Activated CD8-positive, alpha-beta memory T cell treated with anti-CD3 and anti-CD28 coated beads, Interleukin-2, amount 50 U/mL, for 4 hours (primary cell): ENCODE measurements around the gene MAP3K21.

Experiments used
- DNase-seq: peaks from one replicate; pipeline ENCODE4 v3.0.0-alpha.2; 2020

The MAP3K21 gene

GRCh38 chr1:233360525-233361102, 33.1 kb downstream of the MAP3K21 start:
- DNase-seq = no peak

DNA sequence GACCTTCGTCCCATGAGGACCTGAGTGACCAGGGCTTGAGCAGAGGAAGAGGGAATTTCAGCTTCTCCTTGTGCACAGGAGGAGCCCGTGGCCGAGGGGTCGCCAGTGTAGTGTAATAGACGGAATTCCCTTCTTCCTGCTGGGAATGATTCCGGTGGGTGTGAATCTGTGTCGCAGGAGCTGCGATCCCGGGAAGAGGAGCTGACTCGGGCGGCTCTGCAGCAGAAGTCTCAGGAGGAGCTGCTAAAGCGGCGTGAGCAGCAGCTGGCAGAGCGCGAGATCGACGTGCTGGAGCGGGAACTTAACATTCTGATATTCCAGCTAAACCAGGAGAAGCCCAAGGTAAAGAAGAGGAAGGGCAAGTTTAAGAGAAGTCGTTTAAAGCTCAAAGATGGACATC, 34.4 kb downstream of the MAP3K21 start:
- DNase-seq = no peak

GRCh38 chr1:233362743-233363142, 35.2 kb downstream of the MAP3K21 start:
- no peak for DNase-seq

GRCh38 chr1:233364026-233364425, 36.5 kb downstream of the MAP3K21 start:
- DNase-seq = no peak

GRCh38 chr1:233364695-233365539, 37.4 kb downstream of the MAP3K21 start:
- DNase-seq = no peak

GRCh38 chr1:233366575-233366974, 39.1 kb downstream of the MAP3K21 start:
- DNase-seq = no peak

DNA sequence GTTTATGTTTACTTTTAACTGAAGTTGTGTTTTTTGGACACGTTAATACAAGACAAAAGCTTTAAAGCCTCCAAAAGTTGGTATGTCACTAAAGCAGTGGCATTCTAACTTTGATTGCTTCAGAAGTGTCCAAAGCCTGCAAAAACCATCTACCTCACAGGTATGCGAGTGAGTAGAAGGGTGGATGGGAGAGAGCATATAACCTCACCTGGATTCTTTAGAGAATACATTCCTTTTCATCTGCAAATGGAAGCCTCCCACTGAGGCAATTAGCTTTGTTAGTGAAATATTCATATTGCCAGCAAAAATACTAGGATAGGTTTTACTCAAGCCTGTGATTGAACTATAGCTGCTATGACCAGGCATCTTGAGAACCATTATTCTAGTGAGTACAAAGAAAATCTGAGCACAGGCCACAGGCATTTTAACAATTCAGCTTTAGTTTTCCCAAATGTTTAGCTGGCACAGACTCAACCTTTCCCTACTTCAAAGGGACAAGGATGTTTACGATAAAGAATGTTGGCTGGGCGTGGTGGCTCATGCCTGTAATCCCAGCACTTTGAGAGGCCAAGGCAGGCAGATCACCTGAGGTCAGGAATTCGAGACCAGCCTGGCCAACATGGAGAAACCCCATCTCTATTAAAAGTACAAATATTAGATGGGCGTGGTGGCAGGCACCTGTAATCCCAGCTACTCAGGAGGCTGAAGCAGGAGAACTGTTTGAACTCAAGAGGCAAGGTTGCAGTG, 39.7 kb downstream of the MAP3K21 start:
- DNase-seq = no peak

GRCh38 chr1:233368106-233368788, 40.7 kb downstream of the MAP3K21 start:
- no peak for DNase-seq

DNA sequence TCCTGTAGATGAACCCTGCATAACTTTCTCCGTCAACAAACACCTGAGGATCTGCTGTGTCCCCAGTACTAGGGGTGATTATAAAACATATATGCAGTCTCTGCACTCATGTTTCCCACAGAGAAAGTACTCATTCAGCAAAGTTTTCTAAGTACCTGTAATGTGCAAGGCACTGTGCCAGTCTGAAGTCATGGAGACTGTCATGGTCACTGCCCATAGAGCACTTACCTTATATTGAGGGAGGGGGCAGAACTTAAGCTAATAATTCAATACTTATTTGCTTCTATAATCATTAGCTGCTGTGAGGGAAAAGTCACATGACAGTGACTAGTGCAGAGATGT, 41.2 kb downstream of the MAP3K21 start:
- DNase-seq = no peak

DNA sequence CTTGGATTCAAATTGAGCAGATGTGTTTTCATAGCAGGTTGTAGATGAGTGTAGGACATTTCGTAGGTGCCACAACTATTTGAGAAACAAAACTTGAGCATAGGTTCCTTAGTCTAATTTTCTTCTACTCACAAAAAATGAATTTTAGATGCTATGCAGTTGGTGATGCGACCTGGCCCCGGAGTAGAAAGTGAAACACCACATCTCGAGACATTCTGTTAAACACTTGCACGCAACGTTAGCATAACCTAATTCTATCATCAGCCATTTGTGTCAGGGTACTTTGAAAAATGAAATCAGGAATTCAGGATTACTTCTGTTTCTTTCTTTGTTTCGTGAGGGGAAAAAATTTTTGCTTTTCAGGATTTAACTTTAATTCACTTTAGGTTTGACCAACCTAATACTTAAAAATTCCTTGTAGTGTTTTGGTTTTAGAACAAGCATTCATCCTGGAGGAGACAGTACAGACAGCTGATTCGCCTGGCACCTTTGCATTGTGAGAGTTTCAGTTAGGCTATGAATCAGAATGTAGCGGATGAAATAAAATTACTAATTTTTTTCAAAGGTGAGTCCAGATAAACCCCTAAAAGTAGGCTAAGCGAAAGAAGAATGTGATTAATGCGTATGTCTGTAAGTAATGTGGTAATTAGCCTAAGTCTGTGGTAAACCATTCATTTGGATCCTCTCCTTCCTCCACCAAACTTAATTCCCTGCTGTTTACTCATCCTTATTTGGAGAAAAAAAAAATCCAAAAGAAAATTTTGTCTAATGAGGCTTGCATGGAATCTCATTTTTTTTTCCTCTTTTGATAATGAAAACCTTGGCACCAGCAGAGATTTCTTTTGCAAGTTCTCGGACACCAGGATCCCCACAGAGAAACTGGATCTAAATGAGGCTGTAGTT, 44.9 kb downstream of the MAP3K21 start:
- no peak for DNase-seq

DNA sequence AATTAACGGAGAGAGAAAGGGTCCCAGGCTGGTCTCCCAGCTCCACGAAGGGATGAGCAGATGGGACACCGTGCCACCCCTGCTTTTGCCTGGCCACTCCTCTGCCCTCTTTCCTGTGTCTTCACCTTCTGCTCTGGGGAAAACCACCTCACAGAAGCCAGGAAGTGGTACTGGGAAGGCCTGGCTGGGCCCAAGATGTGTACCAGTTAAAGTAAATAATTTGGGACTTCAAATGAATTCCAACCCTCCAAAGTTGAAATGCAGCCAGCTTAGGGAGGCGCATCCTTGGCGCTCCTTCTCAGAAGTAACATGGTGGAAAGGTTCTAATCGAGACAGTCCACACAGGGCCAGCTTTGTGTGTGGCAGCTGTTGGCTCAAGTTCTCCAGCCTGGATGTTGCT, 45.7 kb downstream of the MAP3K21 start:
- DNase-seq = no peak

- no peak for DNase-seq
These were observed 48.1 kb downstream of the MAP3K21 start for GRCh38 chr1:233375653-233376052.

- no peak for DNase-seq
These were observed 49.0 kb downstream of the MAP3K21 start for GRCh38 chr1:233376382-233377110.

DNA sequence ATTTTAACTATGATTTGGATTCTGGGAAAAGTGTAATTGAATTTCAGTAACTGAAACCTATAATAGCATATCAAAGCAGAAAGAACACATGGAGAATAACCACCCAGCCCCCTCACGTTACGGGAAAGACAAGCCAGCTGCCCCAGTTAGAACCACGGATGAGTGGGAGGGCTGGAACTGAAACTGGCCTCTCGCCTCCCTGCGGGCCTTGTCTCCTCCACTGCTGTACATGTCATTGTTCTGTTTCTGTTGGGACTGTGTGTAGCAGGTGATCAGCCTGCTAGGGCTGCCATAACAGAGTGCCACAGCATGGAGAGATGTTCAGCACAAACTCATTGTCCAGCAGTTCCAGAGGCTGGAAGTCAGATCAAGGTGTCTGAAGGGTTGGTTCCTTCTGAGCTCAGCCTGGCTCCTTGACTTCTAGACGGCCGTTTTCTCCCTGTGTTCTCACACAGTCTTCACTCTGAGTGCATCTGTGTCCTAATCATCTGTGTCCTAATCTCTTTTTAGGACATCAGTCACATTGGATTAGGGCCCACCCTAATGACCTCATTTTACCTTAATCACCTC, 52.4 kb downstream of the MAP3K21 start:
- DNase-seq = no peak

GRCh38 chr1:233381806-233382205, 54.3 kb downstream of the MAP3K21 start:
- no peak for DNase-seq

- no peak for DNase-seq
These were observed 56.5 kb downstream of the MAP3K21 start for GRCh38 chr1:233383984-233384383.

- no peak for DNase-seq
These were observed 58.8 kb downstream of the MAP3K21 start for GRCh38 chr1:233386336-233386735.

GRCh38 chr1:233387585-233387984, 60.1 kb downstream of the MAP3K21 start:
- DNase-seq = no peak

DNA sequence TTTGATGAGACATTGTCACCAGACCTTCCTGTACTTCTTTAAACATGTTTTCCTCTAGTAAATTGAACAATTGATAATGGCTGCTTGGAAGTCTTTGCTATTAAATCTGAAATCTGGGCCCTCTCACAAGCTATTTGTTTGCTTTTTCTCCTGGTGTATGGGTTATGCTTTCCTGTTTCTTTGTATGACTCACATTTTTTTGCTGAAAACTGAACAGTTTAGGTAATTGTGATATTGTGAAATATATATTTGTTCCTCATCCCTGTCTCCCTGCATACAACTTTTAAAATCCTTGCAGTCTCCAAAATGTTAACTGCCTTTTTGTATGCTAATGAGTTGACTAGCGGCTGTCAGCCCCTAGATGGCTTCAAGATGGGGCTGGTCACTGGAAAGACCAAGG, 61.6 kb downstream of the MAP3K21 start:
- DNase-seq = no peak

DNA sequence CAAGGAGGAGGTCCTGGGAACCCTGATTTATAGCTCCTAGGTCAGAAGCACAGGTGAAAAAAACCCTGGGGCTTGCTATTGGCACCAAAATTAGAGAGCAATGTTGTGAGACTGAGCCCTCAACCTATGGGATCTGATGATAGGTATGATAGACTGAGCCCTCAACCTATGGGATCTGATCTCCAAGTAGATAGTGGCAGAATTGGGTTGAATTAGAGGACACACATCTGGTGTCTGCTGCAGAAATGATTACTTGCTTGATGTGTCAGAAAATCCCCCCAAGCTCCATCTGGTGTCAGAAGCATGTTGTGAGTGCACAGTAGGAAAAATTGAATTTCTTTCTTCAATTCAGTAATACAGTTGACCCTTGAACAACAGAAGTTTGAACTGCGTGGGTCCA, 62.4 kb downstream of the MAP3K21 start:
- no peak for DNase-seq
